WTC11 (cell line): ENCODE data around the gene FGD3.

Experiments used
- HMGA2 ChIP-seq: fragments of 250-450 bp; sonication (Bioruptor Pico); IDR thresholded peaks from 2 replicates; pipeline ENCODE4 v1.4.0; 2021; ENCODE audit warnings: mild to moderate bottlenecking, moderate library complexity
- MYBL2 ChIP-seq: sonication (generic); formaldehyde crosslinking; IDR thresholded peaks from 2 replicates; pipeline ENCODE4 v1.8.1; 2023; ENCODE audit warnings: mild to moderate bottlenecking, moderate library complexity, missing genetic modification reagents
- NFE2L1 ChIP-seq: sonication (generic); formaldehyde crosslinking; IDR thresholded peaks from 2 replicates; pipeline ENCODE4 v1.8.1; 2023; ENCODE audit warnings: missing genetic modification reagents
- SMAD3 ChIP-seq: sonication (generic); formaldehyde crosslinking; IDR thresholded peaks from 2 replicates; pipeline ENCODE4 v1.8.0; 2022; ENCODE audit warnings: missing genetic modification reagents, mild to moderate bottlenecking, borderline replicate concordance
- SP1 ChIP-seq: sonication (generic); formaldehyde crosslinking; conservative IDR thresholded peaks from 2 replicates; pipeline ENCODE4 v1.8.1; 2022; ENCODE audit warnings: missing genetic modification reagents
- TF ChIP-seq, protein P1 (sequence below): fragments of 200-600 bp; IDR thresholded peaks from 2 replicates; pipeline ENCODE4 v1.8.0; 2022; ENCODE audit warnings: antibody characterized with exemption
- TF ChIP-seq, protein P2 (sequence below): sonication (generic); formaldehyde crosslinking; IDR thresholded peaks from 2 replicates; pipeline ENCODE4 v1.8.0; 2022; ENCODE audit warnings: mild to moderate bottlenecking, missing genetic modification reagents
- TF ChIP-seq, protein P3 (sequence below): sonication (generic); formaldehyde crosslinking; IDR thresholded peaks from 2 replicates; pipeline ENCODE4 v1.8.1; 2023; ENCODE audit warnings: mild to moderate bottlenecking, missing genetic modification reagents, moderate library complexity

DNA sequence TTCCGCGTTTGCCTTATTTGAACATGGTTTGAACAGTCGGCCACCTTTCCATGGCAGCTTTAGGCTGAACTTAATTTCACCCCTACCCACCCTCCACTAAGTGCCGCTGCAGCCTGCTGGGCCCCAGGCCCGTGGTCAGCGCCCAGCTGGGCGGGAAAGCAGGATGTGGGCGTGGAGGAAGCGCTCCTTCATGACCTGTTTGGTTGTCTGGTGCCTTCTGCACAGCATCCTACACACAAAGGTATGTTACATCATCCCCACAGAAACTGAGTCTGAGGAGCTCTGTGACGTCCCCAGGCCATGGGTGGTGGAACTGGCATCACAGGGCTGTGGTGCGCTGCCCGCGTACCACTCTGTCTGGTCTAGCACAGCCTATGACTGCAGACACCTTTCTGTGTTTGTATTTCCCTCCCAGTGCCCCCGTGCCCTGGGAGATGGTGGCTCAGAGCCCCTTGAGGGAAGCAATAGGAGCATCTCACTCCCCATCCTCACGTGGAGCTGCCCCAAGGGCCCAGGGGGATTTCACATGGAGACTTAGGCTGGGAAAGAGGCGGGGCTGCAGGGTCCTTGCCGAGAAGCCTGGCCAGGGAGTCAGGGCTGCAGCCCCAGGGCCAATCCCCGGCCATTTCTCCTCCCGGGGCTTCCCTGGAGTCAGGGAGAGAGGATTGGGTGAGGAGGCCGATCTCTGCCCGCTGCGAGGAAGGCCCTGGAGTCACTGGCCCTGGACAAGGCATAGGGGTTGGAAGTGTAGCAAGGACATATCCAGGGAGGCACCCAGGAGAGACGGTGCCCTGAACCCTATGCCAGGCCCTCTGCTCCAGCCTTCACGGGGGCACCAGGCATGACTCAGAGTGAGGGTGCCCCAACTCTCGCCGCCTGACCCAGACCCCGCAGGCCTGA, 73.7 kb downstream of the FGD3 start:
- TF ChIP-seq, protein P1, sequence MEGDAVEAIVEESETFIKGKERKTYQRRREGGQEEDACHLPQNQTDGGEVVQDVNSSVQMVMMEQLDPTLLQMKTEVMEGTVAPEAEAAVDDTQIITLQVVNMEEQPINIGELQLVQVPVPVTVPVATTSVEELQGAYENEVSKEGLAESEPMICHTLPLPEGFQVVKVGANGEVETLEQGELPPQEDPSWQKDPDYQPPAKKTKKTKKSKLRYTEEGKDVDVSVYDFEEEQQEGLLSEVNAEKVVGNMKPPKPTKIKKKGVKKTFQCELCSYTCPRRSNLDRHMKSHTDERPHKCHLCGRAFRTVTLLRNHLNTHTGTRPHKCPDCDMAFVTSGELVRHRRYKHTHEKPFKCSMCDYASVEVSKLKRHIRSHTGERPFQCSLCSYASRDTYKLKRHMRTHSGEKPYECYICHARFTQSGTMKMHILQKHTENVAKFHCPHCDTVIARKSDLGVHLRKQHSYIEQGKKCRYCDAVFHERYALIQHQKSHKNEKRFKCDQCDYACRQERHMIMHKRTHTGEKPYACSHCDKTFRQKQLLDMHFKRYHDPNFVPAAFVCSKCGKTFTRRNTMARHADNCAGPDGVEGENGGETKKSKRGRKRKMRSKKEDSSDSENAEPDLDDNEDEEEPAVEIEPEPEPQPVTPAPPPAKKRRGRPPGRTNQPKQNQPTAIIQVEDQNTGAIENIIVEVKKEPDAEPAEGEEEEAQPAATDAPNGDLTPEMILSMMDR: no peak
- TF ChIP-seq MYBL2 (CRISPR knock-in tag) (no peak), SMAD3 (CRISPR knock-in tag) (no peak), SP1 (no peak), NFE2L1 (no peak), HMGA2 (CRISPR knock-in tag) (no peak)
- TF ChIP-seq, protein P2, sequence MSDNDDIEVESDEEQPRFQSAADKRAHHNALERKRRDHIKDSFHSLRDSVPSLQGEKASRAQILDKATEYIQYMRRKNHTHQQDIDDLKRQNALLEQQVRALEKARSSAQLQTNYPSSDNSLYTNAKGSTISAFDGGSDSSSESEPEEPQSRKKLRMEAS (CRISPR knock-in tag): no peak
- TF ChIP-seq, protein P3, sequence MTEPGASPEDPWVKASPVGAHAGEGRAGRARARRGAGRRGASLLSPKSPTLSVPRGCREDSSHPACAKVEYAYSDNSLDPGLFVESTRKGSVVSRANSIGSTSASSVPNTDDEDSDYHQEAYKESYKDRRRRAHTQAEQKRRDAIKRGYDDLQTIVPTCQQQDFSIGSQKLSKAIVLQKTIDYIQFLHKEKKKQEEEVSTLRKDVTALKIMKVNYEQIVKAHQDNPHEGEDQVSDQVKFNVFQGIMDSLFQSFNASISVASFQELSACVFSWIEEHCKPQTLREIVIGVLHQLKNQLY (CRISPR knock-in tag): no peak
